Smooth muscle cell of trachea (primary cell): ENCODE results near the gene GPAT2. TPM values are rescaled to one million over a fixed set of nuclear protein-coding genes. Genes with fewer than 3 reads are reported as not detected.

Source experiments
- total RNA-seq: library from RNA; depleted of rRNA; stranded (reverse); fragments of >200 nt; gene quantifications from 2 replicates; pipeline ENCODE4 v1.2.1, GENCODE V29; 2014

Gene GPAT2, protein sequence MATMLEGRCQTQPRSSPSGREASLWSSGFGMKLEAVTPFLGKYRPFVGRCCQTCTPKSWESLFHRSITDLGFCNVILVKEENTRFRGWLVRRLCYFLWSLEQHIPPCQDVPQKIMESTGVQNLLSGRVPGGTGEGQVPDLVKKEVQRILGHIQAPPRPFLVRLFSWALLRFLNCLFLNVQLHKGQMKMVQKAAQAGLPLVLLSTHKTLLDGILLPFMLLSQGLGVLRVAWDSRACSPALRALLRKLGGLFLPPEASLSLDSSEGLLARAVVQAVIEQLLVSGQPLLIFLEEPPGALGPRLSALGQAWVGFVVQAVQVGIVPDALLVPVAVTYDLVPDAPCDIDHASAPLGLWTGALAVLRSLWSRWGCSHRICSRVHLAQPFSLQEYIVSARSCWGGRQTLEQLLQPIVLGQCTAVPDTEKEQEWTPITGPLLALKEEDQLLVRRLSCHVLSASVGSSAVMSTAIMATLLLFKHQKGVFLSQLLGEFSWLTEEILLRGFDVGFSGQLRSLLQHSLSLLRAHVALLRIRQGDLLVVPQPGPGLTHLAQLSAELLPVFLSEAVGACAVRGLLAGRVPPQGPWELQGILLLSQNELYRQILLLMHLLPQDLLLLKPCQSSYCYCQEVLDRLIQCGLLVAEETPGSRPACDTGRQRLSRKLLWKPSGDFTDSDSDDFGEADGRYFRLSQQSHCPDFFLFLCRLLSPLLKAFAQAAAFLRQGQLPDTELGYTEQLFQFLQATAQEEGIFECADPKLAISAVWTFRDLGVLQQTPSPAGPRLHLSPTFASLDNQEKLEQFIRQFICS
- 16.2 and 19.3 TPM in 2 replicates for total RNA-seq

DNA sequence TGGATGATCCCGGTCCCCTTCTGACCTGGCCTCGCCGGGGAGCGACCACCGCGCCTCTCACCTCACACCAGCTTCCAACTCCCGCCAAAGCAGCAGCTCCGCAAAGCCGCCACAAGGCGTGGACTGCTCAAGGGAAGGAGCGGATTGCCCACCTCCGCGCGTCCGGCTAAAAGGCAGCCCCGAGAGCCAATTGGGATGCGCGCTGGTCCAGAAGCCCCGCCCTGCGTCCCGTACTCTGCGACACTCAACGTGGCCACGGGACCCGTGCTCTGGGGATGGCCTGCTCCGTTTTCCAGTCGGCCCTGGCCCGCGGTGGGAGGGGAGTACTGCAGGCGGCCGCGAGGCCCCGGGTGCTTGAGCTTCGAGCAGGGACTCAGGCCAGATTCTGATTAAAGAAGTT is at the start of gene GPAT2:
Gene GPAT2, minus strand, starts transcription at position 125 of the 400 bp plus-strand sequence. CDS start 2,557 bp downstream, outside the sequence.

DNA sequence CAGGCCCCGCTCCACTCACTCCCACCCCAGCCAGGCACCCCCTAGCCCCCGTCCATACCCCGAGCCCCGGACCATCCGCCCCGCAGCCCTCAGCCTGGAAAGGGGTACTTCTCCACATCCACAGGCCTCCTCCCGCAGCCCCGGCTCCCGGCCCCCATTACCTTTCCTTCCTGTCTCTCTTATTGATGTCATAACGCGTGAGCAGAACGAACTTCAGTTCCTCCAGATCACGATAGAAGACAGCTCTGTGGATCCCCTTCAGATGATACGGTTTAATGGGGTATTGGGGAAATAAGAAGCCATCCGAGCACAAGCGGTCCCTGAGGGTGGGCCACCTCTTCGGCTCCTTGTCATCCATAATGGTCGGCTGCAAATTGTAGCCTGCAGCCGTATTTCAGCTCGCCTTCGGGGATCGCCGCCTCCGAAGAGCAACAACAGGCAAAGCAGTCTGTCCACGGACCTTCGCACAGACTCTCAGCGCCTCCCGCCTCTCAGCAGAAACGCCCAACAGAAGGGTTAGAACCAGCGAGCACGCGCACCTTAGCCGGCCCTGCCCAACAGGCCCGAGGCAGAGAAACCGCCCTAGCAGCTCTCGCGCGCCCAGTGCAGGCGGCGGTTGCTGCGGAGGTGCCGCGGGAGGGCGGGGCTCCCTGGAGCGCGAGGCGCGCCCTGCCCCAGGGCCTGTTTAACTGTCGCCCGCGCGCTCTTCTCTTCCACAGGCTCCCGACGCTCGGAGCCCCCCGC is 43.2 kb downstream of the GPAT2 start, which contains the start of gene ANKRD36C:
Gene ANKRD36C, minus strand, starts transcription at position 474 of the 744 bp plus-strand sequence. Its CDS starts 116 bp downstream, at position 358.

Other genes starting within 250 kb of the GPAT2 start
- gene ANKRD36C, start 43.1 kb downstream of the GPAT2 start, total RNA-seq = 28.8 and 58.8 TPM in 2 replicates
- not detected in 2 replicates for gene ADRA2B, start 81.7 kb upstream of the GPAT2 start, total RNA-seq
- gene ASTL, start 103.6 kb upstream of the GPAT2 start, total RNA-seq = 0.17 TPM in 1 of 2 replicates, not detected in the other
- 0.15 and 2.0 TPM in 2 replicates for gene DUSP2, start 110.5 kb upstream of the GPAT2 start, total RNA-seq
- gene STARD7, start 173.9 kb upstream of the GPAT2 start, total RNA-seq = 113 and 130 TPM in 2 replicates
- gene TMEM127, start 231.1 kb upstream of the GPAT2 start, total RNA-seq = 16.3 and 38.9 TPM in 2 replicates
- gene CIAO1, start 231.3 kb upstream of the GPAT2 start, total RNA-seq = 92.1 and 93.5 TPM in 2 replicates